LNCAP (cell line): Measurements from ENCODE around the gene ITGAE.

ENCODE experiments used
- TF ChIP-seq, protein P1 (sequence below): fragments of 450-650 bp; IDR thresholded peaks from 2 replicates; pipeline ENCODE4 v1.5.1; 2017; ENCODE audit warnings: mild to moderate bottlenecking

The ITGAE gene

DNA sequence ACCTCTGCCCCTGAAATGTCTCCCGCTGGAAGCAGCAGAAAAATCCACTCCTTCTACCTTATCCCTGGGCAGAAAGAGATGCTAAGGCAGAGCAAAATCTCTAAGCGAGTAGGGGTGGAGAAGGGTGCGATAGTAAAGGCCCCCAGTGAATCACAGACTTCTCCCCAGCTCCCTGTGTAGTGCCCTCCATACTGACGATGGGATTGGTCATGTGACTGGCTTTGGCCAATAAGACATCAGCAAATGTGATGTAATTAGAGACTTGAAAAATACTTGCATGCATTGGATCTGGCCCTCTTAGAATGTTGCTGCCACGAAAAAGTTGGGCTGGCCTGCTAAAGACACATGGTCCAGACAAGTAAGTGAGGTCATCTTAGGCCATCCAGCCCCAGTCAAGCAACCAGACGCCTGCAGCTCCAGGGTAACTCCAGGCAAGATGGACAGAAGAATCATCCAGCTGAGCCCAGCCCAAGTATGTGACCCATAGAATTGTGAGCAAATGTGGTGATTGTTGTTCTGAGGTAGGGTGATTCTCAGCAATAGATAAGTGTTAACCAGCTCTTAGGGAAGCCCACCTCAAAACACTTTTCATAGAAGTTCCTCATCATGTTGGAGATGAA, 41.3 kb downstream of the ITGAE start:
- TF ChIP-seq, protein P1, sequence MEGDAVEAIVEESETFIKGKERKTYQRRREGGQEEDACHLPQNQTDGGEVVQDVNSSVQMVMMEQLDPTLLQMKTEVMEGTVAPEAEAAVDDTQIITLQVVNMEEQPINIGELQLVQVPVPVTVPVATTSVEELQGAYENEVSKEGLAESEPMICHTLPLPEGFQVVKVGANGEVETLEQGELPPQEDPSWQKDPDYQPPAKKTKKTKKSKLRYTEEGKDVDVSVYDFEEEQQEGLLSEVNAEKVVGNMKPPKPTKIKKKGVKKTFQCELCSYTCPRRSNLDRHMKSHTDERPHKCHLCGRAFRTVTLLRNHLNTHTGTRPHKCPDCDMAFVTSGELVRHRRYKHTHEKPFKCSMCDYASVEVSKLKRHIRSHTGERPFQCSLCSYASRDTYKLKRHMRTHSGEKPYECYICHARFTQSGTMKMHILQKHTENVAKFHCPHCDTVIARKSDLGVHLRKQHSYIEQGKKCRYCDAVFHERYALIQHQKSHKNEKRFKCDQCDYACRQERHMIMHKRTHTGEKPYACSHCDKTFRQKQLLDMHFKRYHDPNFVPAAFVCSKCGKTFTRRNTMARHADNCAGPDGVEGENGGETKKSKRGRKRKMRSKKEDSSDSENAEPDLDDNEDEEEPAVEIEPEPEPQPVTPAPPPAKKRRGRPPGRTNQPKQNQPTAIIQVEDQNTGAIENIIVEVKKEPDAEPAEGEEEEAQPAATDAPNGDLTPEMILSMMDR = no peak

GRCh38 chr17:3755335-3756030, 45.5 kb downstream of the ITGAE start:
- TF ChIP-seq, protein P1 = no peak

DNA sequence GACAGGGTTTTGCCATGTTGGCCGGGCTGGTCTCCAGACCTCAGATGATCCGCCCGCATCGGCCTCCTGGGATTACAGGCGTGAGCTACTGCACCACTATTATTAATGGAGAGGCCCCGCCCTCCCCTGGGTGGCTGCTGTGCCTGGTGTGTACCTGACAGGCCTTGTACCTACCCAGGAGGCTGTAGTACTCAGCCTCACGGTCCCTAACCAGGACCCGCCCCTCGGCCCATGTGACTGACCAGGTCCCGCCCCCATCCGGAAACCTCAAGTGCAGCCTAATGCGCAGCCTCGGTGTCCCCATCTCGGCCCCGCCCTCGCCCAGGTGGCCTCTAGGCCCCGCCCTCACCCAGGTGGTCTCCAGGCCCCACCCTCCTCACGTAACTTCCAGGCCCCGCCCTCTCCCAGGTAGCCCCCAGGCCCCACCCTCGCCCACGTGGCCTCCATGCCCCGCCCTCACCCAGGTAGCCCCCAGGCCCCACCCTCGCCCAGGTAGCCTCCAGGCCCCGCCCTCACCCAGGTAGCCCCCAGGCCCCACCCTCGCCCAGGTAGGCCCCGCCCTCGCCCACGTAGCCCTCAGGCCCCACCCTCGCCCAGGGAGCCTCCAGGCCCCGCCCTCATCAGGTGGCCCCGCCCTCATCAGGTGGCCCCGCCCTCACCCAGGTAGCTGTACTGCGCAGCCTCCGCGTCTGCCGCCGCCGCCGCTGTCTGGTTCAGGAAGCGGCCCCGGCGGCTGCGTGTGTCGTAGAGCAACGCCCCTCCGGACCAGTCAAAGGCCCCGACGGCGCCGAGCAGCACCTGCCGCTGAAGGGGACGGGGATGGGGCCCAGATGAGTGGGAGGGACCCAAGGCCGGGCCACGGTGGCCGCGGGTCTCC, 46.3 kb downstream of the ITGAE start:
- TF ChIP-seq, protein P1 = no peak

GRCh38 chr17:3754066-3754457, 46.9 kb downstream of the ITGAE start:
- TF ChIP-seq, protein P1 = no peak

GRCh38 chr17:3753624-3754023, 47.4 kb downstream of the ITGAE start:
- TF ChIP-seq, protein P1 = no peak

GRCh38 chr17:3751836-3752235, 49.2 kb downstream of the ITGAE start:
- TF ChIP-seq, protein P1 = no peak

- TF ChIP-seq, protein P1 = no peak
Observed at GRCh38 chr17:3750926-3751325, 50.1 kb downstream of the ITGAE start.
